Measurements from ENCODE around the gene LILRA2. TPM values are rescaled to one million over a fixed set of nuclear protein-coding genes. Genes with fewer than 3 reads are reported as not detected.
"Not testable (repeated sequence)": the region's sequence is repeated elsewhere in the genome, so short reads cannot be mapped to it uniquely, and the experiment has no call there.

LILRA2 gene
- total and polyA plus RNA-seq, 2 of the 8 experiments (the other 6 are each of a cell fraction or from before 2014, with no cell fraction given) = not detected

GRCh38 chr19:54575205-54575604, 1.6 kb downstream of the LILRA2 start:
- H2BK12ac ChIP-seq (ENCODE audit: low read depth, low read length); H3K23me2 ChIP-seq (ENCODE audit: low read depth, low read length); H3K36me3 ChIP-seq (ENCODE audit: control insufficient read depth in 2 of 4, insufficient read depth in 4 of 4, low read length in 3 of 4); H3K9ac ChIP-seq (replicated peaks in 1 of 4; ENCODE audit: extremely low read depth in 1 of 4, low read depth in 3 of 4, low read length in 3 of 4); H3K23ac ChIP-seq (ENCODE audit: insufficient read length); FAIRE-seq; H3K4me3 ChIP-seq (ENCODE audit: extremely low read depth in 1 of 4, insufficient read depth in 2 of 4, low read depth in 3 of 4, low read length in 4 of 4); H3K27me3 ChIP-seq (replicated peaks in 1 of 4; ENCODE audit: control insufficient read depth in 3 of 4, extremely low read depth in 1 of 4, insufficient read depth in 3 of 4, low read length in 3 of 4); POLR2A ChIA-PET (ENCODE audit: partially characterized antibody); H4K20me1 ChIP-seq (replicated peaks in 1 of 2; ENCODE audit: control insufficient read depth in 1 of 2, insufficient read depth in 2 of 2, low read length in 2 of 2); H3K4me1 ChIP-seq (replicated peaks in 1 of 4; ENCODE audit: control insufficient read depth in 3 of 4, insufficient read depth in 4 of 4, low read length in 3 of 4); H2AFZ ChIP-seq (ENCODE audit: low read length); H3K18ac ChIP-seq (ENCODE audit: extremely low read depth, low read length); DNase-seq (ENCODE audit: low read depth in 1 of 2, low spot score in 2 of 2); H4K5ac ChIP-seq (ENCODE audit: insufficient read length, low read depth, low read length); H3K79me2 ChIP-seq (ENCODE audit: control insufficient read depth in 1 of 2, insufficient read depth in 2 of 2, low read length in 2 of 2); H3K56ac ChIP-seq (replicated peaks; ENCODE audit: insufficient read length, low read depth, low read length); H2BK120ac ChIP-seq (replicated peaks; ENCODE audit: low read depth, low read length); H2BK5ac ChIP-seq (ENCODE audit: low read depth, low read length); H3K4ac ChIP-seq (replicated peaks; ENCODE audit: insufficient read length, low read depth, low read length); H3K4me2 ChIP-seq (ENCODE audit: insufficient read depth in 1 of 2, low read depth in 2 of 2, low read length in 2 of 2); H2BK15ac ChIP-seq (ENCODE audit: low read length); H3K14ac ChIP-seq (ENCODE audit: insufficient read length); H3K79me1 ChIP-seq (ENCODE audit: low read depth, low read length); H2BK20ac ChIP-seq (ENCODE audit: low read length); H3K27ac ChIP-seq (ENCODE audit: low read depth, low read length); H4K91ac ChIP-seq (replicated peaks; ENCODE audit: insufficient read length, low read length); H2AK5ac ChIP-seq (ENCODE audit: low read depth, low read length); H4K8ac ChIP-seq (ENCODE audit: extremely low read depth, insufficient read depth, low read length): not testable (repeated sequence)
- peaks cover 54 to 72% of the 10 kb centered on the region in 2 experiments for H3K9me3 ChIP-seq (ENCODE audit: insufficient read depth in 2 of 2, low read depth in 1 of 2, low read length in 1 of 2)
- 76% methylated on average over 7 of the region's 9 CpGs; no CpG with 5 or more reads in 1 of the 2 experiments for WGBS, 2 experiments (ENCODE audit: extremely low coverage in 1 of 2, insufficient coverage in 1 of 2, insufficient read length in 1 of 2, insufficient replicate concordance in 2 of 2, low coverage in 1 of 2, low lambda C conversion rate in 2 of 2, missing lambda C conversion rate in 1 of 2)
- CTCF ChIA-PET (ENCODE audit: partially characterized antibody) = interaction anchor here (0.6 kb wide), 1 partner anchor 8 kb away, joined by 3 read pairs; no protein-coding TSS in a partner anchor

Measured in H1 (cell line).